Measurements from ENCODE around the gene PITRM1.
A peak's percentile ranks its signal among the peaks of the same experiment; 100 is the strongest.

Gene PITRM1

DNA sequence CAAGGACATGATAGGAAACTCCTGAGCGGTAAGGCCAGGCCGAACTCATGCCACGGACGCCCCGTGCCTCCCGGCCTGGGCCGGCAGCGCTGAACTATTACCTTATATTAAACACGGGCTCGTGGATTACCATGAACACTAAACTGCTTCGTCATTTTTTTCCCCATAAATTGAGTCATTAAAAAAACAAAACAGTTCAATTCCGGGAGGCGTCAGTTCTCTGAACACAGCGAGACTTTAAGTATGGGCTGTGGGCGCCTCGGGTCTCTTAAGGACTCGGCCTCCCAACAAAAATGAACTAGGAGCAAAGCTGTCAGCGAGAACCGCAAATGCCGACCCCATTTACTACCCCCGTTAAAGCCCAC, 519 bp downstream of the PITRM1 start:
- peak overlapping the region; percentile 85 for H3K27ac ChIP-seq
- TF ChIP-seq, protein P1, sequence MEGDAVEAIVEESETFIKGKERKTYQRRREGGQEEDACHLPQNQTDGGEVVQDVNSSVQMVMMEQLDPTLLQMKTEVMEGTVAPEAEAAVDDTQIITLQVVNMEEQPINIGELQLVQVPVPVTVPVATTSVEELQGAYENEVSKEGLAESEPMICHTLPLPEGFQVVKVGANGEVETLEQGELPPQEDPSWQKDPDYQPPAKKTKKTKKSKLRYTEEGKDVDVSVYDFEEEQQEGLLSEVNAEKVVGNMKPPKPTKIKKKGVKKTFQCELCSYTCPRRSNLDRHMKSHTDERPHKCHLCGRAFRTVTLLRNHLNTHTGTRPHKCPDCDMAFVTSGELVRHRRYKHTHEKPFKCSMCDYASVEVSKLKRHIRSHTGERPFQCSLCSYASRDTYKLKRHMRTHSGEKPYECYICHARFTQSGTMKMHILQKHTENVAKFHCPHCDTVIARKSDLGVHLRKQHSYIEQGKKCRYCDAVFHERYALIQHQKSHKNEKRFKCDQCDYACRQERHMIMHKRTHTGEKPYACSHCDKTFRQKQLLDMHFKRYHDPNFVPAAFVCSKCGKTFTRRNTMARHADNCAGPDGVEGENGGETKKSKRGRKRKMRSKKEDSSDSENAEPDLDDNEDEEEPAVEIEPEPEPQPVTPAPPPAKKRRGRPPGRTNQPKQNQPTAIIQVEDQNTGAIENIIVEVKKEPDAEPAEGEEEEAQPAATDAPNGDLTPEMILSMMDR (conservative IDR thresholded peaks at IDR 0.05) = no peak
- no peak for TF ChIP-seq ZFX (IDR thresholded peaks at IDR 0.05)

- H3K27ac ChIP-seq = peak overlapping the region; percentile 85
These were observed 1.1 kb downstream of the PITRM1 start for GRCh38 chr10:3171488-3171887.

- H3K27ac ChIP-seq = no peak overlapping the region
- no peak for TF ChIP-seq ZFX (IDR thresholded peaks at IDR 0.05)
- TF ChIP-seq, protein P1 (conservative IDR thresholded peaks at IDR 0.05) = no peak
These were observed 2.9 kb downstream of the PITRM1 start for GRCh38 chr10:3169673-3170072.

DNA sequence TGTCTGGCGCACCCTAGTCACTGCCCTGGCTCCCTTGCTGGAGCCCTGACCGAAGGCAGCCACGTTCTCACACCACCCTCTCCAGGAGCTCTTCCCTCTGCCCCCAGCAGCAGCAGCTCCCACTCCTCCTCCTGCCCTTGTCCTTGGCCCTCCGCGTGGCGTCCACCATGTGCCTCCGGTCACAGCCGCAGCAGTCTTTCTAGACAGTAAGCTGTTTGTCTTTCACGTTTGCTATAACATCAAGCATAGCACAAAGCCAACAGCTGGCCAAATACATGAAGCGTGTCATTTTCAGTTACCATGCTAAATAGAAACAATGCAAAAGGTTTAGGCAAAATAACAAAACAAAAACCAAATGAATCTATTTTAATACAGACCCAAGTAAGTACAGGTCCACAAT, 3.3 kb downstream of the PITRM1 start:
- TF ChIP-seq, protein P1 (conservative IDR thresholded peaks at IDR 0.05) = no peak
- TF ChIP-seq ZFX (IDR thresholded peaks at IDR 0.05) = no peak
- H3K27ac ChIP-seq = no peak overlapping the region

DNA sequence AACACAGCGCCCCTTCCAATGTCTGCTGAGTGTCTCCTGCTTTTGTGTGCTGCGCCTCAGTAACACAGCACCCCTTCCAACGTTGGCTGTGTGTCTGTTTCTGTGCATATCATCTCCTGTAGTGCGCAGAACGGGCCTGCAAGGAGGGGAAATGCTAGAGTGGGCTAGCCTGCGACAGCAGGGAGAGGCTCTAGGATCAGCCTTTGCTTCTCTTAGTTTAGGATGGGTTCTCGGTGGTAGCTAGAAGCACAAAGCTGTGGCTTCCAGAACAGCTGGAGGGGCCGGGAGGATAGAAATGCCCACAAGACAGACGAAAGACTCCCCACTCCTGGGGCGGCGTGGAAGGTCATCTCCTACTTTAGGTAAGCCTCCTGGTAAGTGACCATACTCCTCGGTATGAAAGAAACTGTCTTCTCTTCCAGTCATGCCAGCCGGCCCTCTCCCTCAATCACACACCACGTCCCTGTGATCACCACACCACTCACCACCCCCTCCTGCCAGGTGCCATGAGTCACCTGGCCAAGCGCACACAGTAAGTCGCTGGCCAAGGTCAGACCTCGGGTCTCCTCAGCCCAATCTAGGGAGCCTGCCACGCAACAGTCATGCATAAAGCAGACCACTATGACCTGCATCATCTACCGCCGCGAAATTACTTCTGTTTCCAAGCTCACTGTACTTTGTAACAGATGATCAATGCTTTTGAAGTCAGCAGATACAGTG, 4.8 kb downstream of the PITRM1 start:
- no peak for TF ChIP-seq ZFX (IDR thresholded peaks at IDR 0.05)
- TF ChIP-seq, protein P1 (conservative IDR thresholded peaks at IDR 0.05) = no peak

GRCh38 chr10:3166496-3167290, 5.9 kb downstream of the PITRM1 start:
- TF ChIP-seq ZFX (IDR thresholded peaks at IDR 0.05) = no peak
- TF ChIP-seq, protein P1 (conservative IDR thresholded peaks at IDR 0.05) = no peak
- H3K27ac ChIP-seq = no peak overlapping the region

More for the DNA sequence above, 4.8 kb downstream of the PITRM1 start:
- H3K27ac ChIP-seq = no peak overlapping the region

DNA sequence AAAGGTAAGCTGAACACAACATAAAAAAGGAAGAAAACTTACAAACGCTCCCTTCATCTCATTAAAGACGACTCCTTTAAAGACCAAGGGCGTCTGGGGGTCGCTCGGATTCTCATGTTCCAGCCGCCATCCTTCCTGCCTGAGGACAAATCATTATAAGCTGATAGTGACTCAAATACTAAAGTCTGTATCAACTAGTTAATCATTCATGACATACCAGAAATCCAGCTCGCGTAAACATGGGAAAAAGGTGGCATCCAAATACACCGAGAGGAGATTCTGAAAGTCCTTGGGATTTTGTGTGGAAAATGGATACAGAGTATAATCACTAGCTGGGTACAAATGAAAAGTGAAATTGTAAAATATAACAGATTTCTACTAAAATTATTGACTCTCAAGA, 7.4 kb downstream of the PITRM1 start:
- TF ChIP-seq, protein P1 (conservative IDR thresholded peaks at IDR 0.05) = no peak
- TF ChIP-seq ZFX (IDR thresholded peaks at IDR 0.05) = no peak
- no peak overlapping the region for H3K27ac ChIP-seq
